GM21786 (cell line): ENCODE results near the gene LIPK.
"Not testable (repeated sequence)": the region's sequence is repeated elsewhere in the genome, so short reads cannot be mapped to it uniquely, and the experiment has no call there.

ENCODE experiments used
- ATAC-seq: cut with Tn5 transposase; IDR thresholded peaks from one replicate; pipeline ENCODE4 v1.9.1; 2021; ENCODE audit not compliant: unreplicated experiment

Gene LIPK

DNA sequence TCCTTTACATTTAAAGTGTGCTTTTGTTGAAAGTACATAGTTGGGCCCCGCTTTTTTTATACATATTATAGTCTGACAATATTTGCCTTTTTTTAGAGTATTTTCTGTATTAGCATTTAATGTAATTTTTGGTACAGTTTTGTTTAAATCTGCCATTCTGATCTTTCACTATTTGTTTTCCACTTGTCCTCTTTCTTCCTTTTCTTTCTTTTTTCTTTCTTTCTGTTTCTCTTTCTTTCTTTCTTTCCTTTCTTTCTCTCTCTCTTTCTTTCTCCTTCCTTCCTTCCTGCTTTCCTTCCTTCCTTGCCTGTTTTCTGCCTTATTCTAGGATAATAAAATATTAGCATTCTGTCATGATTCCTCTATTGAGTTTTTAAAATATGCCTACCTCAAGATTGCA is 9.5 kb downstream of the LIPK start:
- no peak for ATAC-seq

DNA sequence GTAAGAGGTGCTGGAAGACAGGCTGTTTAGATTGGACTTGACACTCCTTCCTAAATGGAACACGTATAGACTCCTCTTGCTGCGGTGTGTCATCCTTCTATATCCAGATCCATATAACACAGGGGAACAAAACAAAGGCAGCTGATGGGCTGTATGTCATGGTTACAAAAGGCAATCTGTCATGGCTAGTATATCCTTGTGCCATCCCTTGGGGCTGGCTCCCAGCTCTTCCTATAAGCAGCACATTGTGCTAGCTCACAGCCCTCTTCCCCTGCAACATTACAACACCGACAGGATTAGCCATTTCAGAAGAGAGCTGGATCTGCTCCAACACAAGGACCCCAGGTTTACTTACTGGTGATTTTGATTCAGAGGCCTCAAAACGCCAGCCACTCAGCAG is 15.3 kb downstream of the LIPK start:
- no peak for ATAC-seq

DNA sequence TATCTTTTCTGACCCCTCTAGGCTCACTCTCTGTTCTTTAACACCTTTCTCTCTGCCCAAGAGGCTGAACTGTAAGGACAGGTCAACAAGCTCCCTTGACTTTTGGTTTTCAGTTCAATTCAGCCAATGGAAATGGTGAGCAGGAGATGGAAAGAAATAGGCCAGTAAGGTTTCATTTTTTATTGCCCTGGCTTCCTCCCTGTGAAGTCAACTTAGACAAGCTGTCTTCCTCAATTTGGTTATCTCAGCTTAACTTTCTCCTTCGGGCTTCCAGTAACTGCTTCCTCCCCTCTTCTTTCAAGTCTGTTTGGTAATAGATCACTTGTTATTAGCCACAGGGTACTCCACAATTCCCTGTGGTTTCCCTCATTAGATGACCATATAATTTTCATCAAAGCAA is 19.7 kb downstream of the LIPK start:
- no peak for ATAC-seq

DNA sequence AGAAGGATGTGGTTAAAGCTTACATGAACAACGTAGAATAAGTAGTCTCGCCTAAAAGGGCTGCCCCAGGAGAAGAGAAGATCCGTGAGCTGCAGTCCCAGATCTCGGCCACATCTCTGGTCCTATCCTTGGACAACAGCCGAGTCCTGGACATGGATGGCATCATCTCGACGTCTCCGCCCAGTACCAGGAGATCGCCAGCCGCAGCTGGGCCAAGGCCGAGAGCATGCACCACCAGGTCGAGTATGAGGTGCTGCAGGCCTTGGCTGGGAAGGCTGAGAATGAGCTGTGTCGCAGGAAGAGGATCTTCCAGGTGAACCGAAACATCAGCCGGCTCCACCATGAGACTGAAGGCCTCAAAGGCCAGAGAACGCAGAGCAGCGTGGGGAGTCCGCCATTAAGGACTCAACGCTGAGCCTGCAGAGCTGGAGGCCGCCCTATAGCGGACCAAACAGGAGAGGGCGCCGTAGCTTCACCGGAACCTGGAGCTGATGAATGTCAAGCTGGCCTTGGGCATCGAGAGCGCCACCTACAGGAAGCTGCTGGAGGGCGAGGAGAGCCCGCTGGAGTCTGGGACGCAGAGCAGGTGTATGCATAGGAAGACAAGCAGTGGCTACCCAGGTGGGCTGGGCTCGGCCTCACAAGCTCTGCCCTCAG is 22.2 kb downstream of the LIPK start:
- no peak for ATAC-seq

DNA sequence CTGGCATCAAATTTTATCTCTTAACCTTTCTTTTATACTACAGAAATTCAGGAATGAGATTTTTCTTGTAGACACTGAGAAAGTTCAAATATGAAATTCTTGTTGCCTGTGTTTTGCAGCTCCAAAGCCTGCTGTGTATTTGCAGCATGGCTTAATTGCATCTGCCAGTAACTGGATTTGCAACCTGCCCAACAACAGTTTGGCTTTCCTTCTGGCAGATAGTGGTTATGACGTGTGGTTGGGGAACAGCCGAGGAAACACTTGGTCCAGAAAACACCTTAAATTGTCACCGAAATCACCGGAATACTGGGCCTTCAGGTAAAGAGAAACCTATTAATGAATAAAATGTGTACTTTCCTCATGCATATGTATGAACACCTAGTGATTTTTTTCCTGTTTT is 24.8 kb downstream of the LIPK start:
- no peak for ATAC-seq

DNA sequence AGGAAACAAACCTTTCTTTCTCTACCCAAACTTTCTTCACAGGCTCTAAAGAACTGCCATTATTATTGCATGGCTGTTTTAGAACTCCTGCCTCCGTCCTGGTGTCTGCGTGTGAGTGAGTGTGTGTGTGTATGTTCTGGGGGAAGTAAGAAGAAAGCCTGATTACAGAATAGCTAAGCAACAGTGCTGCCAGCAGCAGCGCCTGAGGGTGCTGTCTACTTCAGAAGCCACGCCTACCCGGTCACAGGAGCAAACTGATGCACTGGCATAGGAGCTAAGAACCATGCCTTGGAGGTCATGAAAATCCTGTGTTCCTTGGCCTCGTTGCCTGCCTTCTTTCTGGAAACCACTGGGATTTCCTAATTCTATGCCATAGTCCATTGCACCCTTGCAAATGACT is 25.2 kb downstream of the LIPK start:
- no peak for ATAC-seq

DNA sequence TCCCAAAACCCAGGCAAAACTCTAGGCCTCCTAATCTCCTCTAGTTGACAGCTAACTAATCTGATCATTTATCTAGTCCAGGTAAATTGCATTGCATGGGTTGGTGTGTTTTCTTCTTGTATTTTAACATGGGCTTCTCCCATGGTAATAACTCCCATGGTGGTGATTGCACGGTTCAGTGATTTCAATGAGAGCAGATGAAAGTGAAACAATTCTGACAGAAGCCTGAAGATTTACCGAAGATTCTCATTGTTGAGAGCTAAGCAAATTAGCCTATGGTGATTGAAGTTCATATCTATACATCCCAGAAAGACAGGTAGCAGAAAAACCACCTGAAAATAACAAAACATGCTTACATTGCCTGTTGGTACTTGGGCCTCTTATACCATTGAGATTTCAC is 27.2 kb downstream of the LIPK start:
- no peak for ATAC-seq

DNA sequence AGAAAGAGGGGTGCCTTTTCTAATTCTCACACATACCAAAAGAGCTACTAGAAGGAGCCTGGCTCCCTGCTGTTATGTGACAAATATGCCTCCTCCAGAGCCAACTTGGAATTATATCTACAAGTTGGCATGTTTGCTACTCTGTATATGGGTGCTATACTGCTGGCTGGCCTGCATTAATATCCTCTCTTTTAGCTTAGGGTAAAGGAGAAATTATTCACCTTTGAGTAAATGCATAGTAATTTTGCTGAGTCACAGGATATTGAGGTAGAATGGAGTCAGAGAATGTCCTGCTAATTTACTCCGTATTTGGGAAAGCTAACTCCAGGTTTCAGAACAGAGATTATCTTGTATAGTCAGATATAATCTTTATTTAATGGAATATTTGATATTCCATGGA is 29.6 kb downstream of the LIPK start:
- ATAC-seq = no peak

DNA sequence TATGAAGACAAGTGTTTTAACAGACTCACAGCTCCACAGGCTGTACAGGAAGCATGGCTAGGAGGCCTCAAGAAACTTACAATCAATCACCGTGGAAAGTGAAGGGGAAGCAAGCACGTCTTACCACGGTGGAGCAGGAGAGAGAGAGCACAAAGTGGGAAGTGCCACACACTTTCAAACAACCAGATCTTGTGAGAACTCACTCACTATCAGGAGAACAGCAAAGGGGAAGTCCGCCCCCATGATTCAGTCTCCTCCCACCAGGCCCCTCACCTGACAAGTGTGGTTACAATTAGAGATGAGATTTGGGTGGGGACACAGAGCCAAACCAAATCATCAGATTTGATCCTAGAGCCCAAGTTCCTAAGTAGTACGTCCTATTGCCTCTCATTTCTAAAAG is 35.9 kb downstream of the LIPK start:
- ATAC-seq = not testable (repeated sequence)

DNA sequence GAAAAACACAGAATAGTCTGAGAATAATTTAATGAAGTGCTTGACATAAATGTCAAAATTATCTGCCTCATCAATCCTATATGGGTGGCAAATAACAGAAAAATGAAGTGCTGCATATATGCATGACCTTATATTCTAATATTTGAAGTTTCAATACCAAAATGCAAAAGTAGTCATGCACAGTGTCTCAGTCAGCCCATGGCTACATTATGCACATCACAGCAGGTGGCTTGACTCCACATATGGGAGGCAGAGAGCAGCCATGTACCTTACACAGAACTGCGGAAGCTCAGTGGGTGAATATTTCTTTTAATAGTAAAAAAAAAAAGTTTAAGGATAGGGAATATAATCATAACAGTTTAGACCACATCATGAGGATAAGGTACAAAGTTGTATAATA is 36.4 kb downstream of the LIPK start:
- ATAC-seq = no peak

DNA sequence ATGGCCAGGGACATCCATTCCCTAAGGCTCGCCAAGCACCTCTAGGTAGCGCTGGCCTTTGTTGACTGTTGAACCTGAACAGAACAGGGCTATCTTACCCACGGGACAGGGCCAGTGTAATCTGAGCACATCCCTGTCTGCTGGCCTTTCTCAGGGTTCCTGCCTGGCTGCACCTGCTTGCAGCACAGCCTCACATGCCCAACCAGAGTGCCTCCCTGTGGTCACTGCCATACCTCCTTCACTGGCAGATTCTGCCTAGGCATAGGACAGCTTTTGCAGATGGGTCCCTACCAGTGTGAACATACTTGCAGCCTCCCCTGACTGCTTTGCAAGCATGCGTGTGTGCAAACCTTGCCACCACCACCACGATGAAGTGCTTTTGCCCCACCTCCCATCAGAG is 38.0 kb downstream of the LIPK start:
- no peak for ATAC-seq

DNA sequence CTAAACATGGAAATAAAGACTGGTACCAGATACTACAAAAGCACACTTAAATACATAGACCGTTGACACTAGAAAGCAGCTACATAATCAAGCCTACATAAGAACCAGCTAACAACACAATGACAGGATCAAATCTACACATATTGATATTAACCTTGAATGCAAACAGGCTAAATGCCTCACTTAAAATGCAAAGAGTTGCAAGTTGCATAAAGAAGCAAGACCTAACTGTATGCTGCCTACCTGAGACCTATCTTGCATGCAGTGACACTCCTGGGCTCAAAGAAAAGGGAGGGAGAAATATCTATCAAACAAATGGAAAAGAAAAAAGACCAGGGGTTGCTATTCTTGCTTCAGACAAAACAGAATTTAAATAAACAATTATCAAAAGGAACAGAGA is 39.6 kb downstream of the LIPK start:
- no peak for ATAC-seq

DNA sequence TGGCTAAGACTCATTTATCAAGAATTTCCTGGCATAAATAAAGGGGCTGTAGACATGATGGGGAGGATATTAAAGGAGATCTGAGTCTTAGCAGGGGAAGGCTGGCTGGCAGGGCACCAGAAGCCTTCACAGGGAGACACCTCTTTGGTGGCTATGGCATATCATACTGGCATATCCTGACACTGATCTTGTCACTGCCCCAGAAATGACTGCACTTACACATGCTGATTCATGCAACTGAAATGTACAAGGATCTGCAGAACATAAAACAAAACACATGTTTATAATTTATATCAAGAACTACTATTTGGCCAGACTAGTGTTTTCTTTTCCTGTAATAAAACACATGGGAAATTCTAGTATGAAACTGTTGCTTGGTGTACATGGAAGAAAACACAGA is 48.2 kb downstream of the LIPK start:
- no peak for ATAC-seq

DNA sequence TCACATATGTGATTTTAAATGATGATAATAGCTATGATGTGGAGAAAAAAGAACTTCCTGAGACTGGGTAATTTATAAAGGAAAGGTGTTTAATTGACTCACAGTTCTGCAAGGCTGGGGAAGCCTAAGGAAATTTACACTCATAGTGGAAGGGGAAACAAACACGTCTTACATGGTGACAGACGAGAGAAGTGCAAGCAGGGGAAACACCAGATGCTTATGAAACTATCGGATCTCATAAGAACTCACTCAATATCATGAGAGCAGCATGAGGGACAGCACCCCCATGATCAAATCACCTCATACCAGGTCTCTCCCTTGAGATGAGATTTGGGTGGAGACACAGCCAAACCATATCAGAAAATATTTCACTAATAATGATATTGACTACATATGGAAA is 49.7 kb downstream of the LIPK start:
- ATAC-seq = peak; percentile 92

DNA sequence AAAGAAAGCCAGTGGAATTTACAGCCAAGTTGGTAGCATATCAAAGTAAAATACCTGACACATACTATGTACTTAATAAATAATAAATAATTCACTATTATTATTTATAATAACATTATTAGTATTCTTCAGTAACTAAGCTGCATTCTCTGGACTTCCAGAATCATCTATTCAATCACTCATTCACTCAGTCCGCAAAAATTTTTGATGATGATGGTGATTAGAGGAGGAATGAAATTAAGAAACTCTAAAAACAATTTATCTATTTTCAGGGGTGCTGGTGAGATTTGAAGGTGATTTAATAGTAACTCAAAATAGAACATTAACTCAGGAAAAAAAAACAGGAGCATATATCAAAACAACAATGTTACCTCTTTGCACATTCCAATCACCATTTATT is 50.6 kb downstream of the LIPK start:
- no peak for ATAC-seq

DNA sequence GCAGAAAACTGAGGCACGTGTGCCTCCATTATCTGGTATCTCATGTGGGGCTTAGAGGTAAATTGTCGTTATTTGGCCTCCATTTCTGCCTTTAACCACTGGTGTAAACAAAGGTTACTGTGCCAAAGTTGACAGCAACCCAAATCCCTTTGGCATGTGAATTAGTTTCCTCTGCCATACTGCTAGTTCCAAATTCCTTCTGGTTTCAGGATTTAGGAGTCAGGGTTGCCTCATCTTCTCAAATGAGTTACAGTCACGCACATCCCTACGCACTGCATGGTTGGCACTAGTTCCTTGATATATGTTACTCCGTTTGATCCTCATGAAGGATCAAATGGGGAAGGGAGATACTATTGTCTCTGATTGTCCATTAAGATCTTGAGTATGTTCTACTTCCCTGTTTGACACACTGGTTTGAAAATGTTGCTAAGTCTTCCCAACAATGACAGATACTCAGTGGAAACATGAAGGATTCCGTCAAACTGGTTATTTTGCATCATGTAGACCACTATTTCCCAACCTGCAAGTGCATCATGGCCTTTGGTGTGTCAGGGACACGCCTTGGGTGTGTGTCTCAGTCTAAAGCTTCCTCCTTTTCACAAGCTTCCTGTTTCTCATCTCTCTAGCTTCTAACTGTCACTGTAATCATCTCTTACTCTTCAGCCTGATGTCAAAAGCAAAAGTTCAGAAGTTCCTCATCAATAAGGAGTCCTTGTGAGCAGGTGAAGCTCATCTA is 53.5 kb downstream of the LIPK start, which contains the start of gene LIPN:
TSS of gene LIPN (plus strand) at position 655 of the 736 bp plus-strand sequence. CDS start 1,386 bp downstream, outside the sequence.
- no peak for ATAC-seq

DNA sequence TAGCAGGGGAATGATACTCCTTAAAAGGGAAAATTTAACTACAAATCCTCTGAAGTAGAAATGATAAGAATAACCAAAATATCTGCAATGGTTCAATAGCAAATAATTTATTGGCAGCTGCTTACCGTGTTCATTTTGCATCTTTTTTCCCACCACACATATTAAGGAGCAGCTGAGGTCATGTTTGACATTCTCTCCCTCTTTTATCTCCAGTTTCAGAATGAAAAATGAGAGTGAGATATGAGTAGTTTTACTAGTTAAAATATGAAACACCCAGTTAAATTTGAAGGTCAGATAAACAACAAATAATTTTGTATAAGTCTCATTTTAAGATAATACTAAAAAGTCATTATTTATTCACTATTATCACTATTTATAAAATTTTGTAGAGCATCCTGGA is 56.9 kb downstream of the LIPK start:
- ATAC-seq = no peak

DNA sequence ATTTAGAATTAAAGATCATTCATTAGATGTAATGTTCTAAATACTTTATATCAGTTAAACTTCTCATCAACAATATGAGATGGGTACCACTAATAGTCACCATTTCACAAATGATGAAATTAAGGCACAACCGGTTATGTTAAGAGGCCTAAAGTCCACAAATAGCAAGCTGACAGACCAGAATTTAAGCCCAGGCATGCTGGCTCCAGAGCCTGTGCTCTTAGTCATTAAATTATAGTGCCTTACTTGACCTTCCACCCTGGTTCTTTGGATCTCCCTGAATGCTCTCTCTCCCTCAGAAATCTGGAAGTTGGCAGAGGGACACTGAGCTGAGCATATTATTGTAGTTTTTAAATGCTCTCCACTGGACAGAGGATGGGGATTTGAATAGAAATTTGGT is 57.4 kb downstream of the LIPK start:
- no peak for ATAC-seq

DNA sequence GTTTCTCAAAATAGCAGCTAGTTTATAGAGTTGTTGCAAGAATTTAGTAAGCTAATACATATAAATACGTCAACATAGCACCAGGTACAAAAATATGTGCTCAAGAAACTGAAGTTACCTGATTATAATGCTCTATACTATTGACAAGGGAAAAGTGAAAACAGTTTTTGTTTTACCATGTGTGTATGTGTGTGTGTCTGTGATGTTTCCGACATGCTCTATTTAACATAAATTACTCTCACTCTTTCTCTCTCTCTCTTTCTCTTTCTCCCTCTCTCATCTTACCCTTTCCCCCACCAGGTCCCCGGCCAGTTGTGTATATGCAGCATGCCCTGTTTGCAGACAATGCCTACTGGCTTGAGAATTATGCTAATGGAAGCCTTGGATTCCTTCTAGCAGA is 58.1 kb downstream of the LIPK start:
- no peak for ATAC-seq

DNA sequence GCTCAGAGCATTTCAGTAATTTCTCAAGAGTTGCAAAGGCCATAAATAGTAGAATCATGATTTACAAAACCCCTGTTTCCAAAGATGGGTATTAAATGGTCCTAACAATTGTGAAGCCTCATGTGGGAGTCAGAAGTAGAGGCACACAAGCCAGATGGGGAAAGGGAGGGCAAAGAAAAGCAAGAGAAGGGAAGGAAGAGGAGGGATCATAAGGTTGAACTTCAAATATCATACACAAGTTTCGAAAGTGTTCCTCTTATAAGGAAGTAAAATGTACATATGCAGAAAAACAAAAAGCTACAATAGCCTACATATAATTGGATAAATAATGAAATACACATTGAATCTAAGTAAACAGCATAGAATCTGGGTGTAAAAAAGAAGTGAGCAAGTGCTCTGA is 59.8 kb downstream of the LIPK start:
- ATAC-seq = no peak

DNA sequence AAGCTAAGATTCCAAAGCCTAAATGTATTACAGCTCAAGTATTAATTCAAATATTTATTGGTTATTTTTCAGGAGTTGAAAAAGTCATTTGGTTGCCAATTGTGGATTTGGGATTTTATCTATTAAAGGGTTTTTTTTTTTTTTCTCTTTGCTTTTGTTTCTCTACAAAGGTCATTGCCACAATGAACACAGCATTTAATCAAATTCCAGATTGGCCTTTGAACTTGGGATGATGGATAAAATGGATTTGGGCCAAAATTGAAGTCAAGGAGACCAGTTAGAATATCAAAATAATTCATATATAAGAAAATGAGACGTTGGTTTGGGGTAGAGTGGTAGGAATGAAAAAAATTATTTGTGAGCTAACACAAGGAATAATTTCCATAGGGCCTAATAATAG is 63.3 kb downstream of the LIPK start:
- no peak for ATAC-seq

DNA sequence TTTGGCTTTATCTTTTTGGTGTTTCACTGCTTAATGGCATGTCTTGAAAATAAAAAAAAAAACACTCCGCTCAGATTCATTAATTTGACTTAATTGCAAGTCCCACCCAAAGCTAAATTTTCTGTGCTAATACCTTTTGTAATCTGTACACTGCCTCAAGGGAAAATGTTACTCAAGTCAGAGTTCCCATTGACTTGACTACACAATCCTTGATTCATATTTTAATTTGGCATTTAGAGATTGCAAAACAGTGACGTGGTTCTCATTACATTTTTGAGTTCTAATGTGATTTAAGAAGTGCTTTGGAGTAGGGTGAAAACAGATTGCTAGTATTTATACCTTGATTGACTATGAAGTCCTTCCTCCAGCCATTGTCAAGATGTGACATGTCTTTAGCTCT is 75.2 kb downstream of the LIPK start:
- ATAC-seq = no peak

DNA sequence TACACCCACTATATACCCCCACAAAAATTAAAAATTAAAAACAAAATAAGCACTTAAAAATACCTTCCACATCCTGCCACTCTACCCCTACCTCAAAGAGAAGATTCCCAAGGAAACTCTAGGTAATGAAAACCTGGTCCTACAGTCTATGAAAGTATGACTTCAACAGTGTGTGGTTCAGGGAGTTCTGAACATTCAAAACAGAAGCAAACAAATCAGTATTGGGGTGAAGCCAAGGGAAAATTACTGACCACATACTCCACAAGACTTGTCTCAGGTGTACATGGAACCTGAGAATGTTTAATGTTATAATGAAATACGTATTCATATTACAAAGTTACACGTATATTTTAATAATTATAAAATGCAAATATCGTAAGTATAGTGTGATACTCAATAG is 76.2 kb downstream of the LIPK start:
- no peak for ATAC-seq
